ENCODE measurements around the gene GRID1.
"Not testable (repeated sequence)": the region's sequence is repeated elsewhere in the genome, so short reads cannot be mapped to it uniquely, and the experiment has no call there.

DNA sequence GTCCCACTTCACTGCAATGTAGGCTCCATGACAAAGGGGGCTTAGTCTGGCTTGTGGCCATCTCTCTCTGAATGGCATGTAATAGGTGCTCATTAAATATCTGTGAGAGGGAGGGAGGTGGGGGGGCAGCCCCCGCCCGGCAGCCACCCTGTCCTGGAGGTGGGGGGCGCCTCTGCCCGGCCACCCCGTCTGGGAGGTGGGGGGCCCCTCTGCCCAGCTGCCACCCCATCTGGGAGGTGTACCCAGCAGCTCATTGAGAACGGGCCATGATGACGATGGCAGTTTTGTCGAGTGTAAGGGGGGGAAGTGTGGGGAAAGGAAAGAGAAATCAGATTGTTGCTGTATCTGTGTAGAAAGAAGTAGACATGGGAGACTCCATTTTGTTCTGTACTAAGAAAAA is 334.5 kb downstream of the GRID1 start:
- TF ChIP-seq, protein P1, sequence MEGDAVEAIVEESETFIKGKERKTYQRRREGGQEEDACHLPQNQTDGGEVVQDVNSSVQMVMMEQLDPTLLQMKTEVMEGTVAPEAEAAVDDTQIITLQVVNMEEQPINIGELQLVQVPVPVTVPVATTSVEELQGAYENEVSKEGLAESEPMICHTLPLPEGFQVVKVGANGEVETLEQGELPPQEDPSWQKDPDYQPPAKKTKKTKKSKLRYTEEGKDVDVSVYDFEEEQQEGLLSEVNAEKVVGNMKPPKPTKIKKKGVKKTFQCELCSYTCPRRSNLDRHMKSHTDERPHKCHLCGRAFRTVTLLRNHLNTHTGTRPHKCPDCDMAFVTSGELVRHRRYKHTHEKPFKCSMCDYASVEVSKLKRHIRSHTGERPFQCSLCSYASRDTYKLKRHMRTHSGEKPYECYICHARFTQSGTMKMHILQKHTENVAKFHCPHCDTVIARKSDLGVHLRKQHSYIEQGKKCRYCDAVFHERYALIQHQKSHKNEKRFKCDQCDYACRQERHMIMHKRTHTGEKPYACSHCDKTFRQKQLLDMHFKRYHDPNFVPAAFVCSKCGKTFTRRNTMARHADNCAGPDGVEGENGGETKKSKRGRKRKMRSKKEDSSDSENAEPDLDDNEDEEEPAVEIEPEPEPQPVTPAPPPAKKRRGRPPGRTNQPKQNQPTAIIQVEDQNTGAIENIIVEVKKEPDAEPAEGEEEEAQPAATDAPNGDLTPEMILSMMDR (conservative IDR thresholded peaks at IDR 0.05; ENCODE audit: low read depth, low read length): not testable (repeated sequence)
- TF ChIP-seq EZH2 (IDR thresholded peaks at IDR 0.05; ENCODE audit: low read length, unreplicated experiment); EZH2phosphoT487 (IDR thresholded peaks at IDR 0.05; ENCODE audit: borderline replicate concordance, low read length): not testable (repeated sequence)

Measured in PC-3 (cell line).